Measurements from ENCODE around the gene WASHC4.

The WASHC4 gene

DNA sequence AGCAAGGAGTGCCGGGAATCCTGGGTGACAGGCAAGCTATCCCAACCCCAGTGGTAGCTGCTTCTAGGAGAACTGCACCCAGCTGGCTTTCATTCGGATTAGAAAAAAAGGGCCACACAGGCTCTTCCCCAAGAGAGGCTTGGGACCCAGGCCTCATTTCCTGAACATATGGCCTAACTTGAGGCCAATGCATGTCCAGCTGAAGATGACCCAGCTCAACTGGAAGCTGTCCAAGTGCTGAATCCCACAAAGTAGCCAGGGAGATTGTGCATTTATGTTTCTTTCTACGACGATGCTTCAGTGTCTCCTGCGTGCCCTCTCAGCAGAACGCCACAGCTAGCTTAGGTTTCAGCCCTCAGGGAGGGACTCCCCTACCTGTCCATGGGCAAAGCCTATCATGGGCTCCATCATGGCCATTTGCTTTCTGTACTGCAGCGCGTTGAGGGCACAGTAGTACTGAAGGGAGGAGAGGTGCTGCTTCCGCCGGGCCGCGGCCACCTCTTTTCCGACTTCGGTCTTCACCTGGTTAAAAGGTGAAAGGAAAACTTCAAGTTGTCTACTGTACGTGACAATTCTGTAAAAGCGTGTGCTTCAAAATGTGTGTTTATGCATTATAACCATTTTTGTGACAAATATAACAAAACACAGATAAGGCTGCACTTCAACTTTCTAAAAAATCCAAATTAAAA lies 99.3 kb downstream of the WASHC4 start:
- DNase-seq (ENCODE audit: low read depth): no peak

DNA sequence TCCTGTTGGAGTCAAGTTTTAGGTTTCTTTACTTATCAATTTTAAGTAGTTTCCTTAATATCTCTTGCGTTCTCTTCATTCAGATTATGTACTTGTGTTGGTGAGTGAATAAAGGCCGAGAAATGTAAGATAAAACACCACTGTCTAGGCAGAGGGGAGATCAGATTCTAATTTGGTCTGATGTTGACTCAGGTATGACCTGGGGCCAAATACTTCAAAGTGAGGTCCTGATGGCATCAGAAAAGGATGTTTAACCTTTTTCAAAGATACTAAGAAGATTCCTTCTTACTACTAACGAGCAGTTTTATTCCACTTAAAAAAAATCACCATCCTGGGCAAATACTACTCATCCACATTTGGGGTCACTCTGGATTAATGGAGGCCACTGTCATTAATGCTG lies 101.6 kb downstream of the WASHC4 start:
- no peak for DNase-seq (ENCODE audit: low read depth)

DNA sequence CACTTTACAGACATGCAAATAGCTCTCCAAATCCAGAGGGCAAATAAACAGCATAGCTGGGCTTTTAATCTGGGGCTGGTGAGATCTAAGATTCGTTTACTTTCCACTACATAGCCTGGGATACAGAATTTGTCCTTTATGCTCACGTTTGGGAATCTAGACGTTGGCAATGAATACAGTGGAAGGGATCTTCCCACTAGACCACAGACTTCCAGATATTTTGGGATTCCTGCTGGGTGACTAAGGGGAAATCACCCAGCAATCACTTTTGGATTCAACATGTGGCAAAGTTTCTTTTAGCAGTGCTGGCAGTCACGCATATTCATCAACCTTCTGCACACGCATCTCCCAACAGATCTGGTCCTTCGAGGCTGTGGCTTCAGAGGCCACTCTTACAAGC lies 104.9 kb downstream of the WASHC4 start:
- DNase-seq (ENCODE audit: low read depth): peak; percentile 86

DNA sequence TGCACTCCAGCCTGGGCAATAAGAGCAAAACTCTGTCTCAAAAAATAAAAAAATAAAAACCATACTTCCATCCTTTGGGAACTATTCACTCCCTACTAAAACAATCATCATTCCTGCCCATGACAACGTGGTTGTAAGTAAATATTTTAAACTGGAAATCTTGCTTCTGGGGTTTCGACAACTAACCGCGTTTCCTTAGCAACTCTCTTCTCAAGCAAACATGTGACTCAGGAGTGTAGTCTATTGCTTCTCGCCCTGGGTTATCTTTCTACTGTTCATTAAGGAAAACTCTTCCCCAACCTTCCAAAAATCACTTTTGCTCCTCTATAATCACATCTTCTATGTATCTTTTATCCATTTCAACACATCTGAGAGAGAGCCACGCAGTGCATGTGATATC lies 106.6 kb downstream of the WASHC4 start:
- DNase-seq (ENCODE audit: low read depth): no peak

DNA sequence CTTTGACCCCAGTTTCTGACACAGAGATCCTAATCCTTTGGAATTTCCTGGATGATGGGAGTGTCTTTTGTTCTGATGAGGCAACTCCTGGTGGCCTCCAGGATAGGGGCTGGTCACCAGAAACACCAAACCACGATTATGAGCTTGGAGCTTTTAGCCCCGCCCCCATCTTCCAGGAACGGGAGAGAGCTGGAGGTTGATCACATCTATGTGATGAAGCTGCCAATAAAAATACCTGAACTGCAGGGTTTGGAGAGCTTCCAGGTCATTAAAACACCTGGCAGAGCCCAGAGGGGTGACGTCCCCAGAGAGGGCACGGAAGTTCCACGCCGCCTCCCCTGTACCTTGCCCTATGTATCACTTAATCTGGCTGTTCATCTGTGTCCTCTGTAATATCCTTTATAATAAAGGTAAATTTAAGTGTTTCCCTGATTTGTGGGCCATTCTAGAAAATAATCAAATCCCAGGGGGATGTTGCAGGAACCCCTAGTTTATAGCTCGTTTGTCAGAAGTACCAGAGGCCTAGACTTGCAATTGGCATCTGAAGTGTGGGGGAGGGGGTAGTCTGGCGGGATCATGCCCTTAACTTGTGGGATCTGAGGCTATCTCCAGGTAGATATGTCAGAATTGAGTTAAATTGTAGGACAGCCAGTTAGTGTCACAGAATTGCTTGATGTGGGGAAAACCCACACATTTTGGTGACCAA lies 107.3 kb downstream of the WASHC4 start:
- no peak for DNase-seq (ENCODE audit: low read depth)

DNA sequence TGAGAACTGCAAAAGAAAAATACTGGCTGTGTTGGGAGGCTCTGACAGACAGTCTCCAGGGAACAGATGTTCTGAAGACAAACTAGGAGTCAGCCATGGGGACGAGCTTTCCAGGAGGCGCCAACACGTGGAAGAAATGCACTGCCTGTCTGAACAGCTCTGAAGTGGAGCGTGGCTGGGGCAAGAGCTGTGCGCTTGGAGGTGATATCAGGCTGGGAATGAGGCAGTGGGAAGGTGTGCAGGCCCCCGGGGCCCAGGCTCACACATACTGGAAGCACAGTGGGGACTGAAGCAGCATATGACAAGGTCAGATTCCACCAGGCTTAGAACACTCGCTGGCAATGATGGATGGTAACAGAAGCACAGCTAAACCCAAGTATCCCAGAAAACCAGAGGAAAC lies 110.9 kb downstream of the WASHC4 start:
- no peak for DNase-seq (ENCODE audit: low read depth)
